Activated CD8-positive, alpha-beta T cell treated with anti-CD3 and anti-CD28 coated beads for 36 hours (primary cell): ENCODE measurements around the gene MAIP1. TPM values are rescaled to one million over a fixed set of nuclear protein-coding genes. Genes with fewer than 3 reads are reported as not detected.

ENCODE experiments used
- ATAC-seq: fragments of 200-7000 bp; cut with Tn5 transposase; one replicate; pipeline ENCODE4 v1.10.0; 2021; ENCODE audit warnings: mild to moderate bottlenecking, moderate library complexity
- CTCF ChIA-PET: fragments of 350-600 bp; sonication (Branson Sonifier 250); formaldehyde crosslinking; loops from one replicate; lab custom pipeline; 2021; ENCODE audit warnings: antibody characterized with exemption; lab: Charles Lee
- POLR2A ChIA-PET: fragments of 350-600 bp; sonication (Branson Sonifier 250); formaldehyde crosslinking; loops from one replicate; lab custom pipeline; 2021; ENCODE audit warnings: antibody characterized with exemption; lab: Charles Lee
- DNase-seq: peaks from one replicate; pipeline ENCODE4 v3.0.0-alpha.2; 2020
- H3K27ac Mint-ChIP-seq: one replicate; pipeline ENCODE4 v1.8.0; 2021; ENCODE audit warnings: mild to moderate bottlenecking, mixed read lengths
- H3K27me3 Mint-ChIP-seq: one replicate; pipeline ENCODE4 v1.8.0; 2021; ENCODE audit warnings: mixed read lengths
- H3K36me3 Mint-ChIP-seq: one replicate; pipeline ENCODE4 v1.8.0; 2021; ENCODE audit warnings: low read depth, mixed read lengths
- H3K4me1 Mint-ChIP-seq: one replicate; pipeline ENCODE4 v1.8.0; 2021; ENCODE audit warnings: low read depth, mixed read lengths
- H3K4me3 Mint-ChIP-seq: one replicate; pipeline ENCODE4 v1.8.0; 2021; ENCODE audit warnings: mild to moderate bottlenecking, moderate library complexity, mixed read lengths
- H3K9me3 Mint-ChIP-seq: one replicate; pipeline ENCODE4 v1.8.0; 2021; ENCODE audit warnings: mixed read lengths
- CTCF ChIP-seq: fragments of 200-600 bp; IDR thresholded peaks from one replicate; pipeline ENCODE4 v1.8.0; 2022; ENCODE audit warnings: antibody characterized with exemption, mild to moderate bottlenecking
- intact Hi-C: fragments of 100-400 bp; cut with micrococcal nuclease; formaldehyde crosslinking; loops from one replicate; pipeline ENCODE4 v1.10.0; 2022
- total RNA-seq, 2 experiments: library from RNA; stranded (reverse); gene quantifications; one replicate each; pipeline ENCODE4 v1.2.3, GENCODE V29; 2021

MAIP1 gene
- total RNA-seq, 2 experiments from 2014 or later = 31.9 to 32.3 TPM

- Mint-ChIP-seq H3K4me1 (peaks cover 53% of the 10 kb centered on the region), H3K27ac (peak overlapping the region; percentile 93), H3K27me3 (no peaks in the 10 kb centered on the region), H3K4me3 (peak overlapping the region; percentile 100), H3K36me3 (peaks cover 21% of the 10 kb centered on the region), H3K9me3 (no peaks in the 10 kb centered on the region)
- no peak for DNase-seq
- peak; percentile 50 for ATAC-seq
- TF ChIP-seq CTCF = no peak
- POLR2A ChIA-PET = interaction anchor here (0.8 to 2.2 kb wide), 4 partner anchors 8 to 21 kb away, joined by 3 to 6 read pairs (median 4); no protein-coding TSS in a partner anchor
- CTCF ChIA-PET = interaction anchor here (1.3 kb wide), 1 partner anchor 14 kb away, joined by 4 read pairs; no protein-coding TSS in a partner anchor
- intact Hi-C loops = loop anchor here (2.0 to 5.0 kb wide), 2 partner anchors 26 to 43 kb away; partner anchors contain the start of gene C2orf69
Observed at GRCh38 chr2:199955007-199955338, 409 bp upstream of the MAIP1 start.

- intact Hi-C loops = loop anchor here (5.0 kb wide), 1 partner anchor 44 kb away; the partner anchor contains the start of gene C2orf69
- H3K4me3 Mint-ChIP-seq = peak overlapping the region; percentile 100
- DNase-seq (no peak), ATAC-seq (no peak)
- peaks cover 45% of the 10 kb centered on the region for H3K4me1 Mint-ChIP-seq
- H3K27ac Mint-ChIP-seq = peak overlapping the region; percentile 93
- ChIA-PET CTCF (interaction anchor here (0.8 to 0.9 kb wide), 2 partner anchors 24 to 526 kb away, joined by 3 to 4 read pairs; no protein-coding TSS in a partner anchor), POLR2A (interaction anchor here (1.1 kb wide), 1 partner anchor 13 kb away, joined by 3 read pairs; no protein-coding TSS in a partner anchor)
- TF ChIP-seq CTCF = no peak
- H3K27me3 Mint-ChIP-seq = no peaks in the 10 kb centered on the region
- no peaks in the 10 kb centered on the region for H3K9me3 Mint-ChIP-seq
- H3K36me3 Mint-ChIP-seq = peaks cover 21% of the 10 kb centered on the region
Observed at GRCh38 chr2:199956062-199956380, 639 bp downstream of the MAIP1 start.

GRCh38 chr2:199958014-199958413, 2.6 kb downstream of the MAIP1 start:
- Mint-ChIP-seq H3K27me3 (no peaks in the 10 kb centered on the region), H3K36me3 (peaks cover 29% of the 10 kb centered on the region), H3K4me3 (peak overlapping the region; percentile 46), H3K4me1 (peaks cover 44% of the 10 kb centered on the region), H3K9me3 (no peaks in the 10 kb centered on the region), H3K27ac (no peak overlapping the region)
- ChIA-PET CTCF (no interaction called here), POLR2A (no interaction called here)
- intact Hi-C loops = loop anchor here (5.0 kb wide), 1 partner anchor 46 kb away; the partner anchor contains the start of gene C2orf69
- no peak for DNase-seq
- no peak for TF ChIP-seq CTCF
- no peak for ATAC-seq

- POLR2A ChIA-PET = no interaction called here
- peak; percentile 10 for DNase-seq
- Mint-ChIP-seq H3K27ac (peak overlapping the region; percentile 52), H3K27me3 (no peaks in the 10 kb centered on the region), H3K4me3 (no peak overlapping the region), H3K4me1 (peaks cover 25% of the 10 kb centered on the region), H3K36me3 (peaks cover 29% of the 10 kb centered on the region), H3K9me3 (no peaks in the 10 kb centered on the region)
- CTCF ChIA-PET = no interaction called here
- intact Hi-C loops = no loop called here
- TF ChIP-seq CTCF = no peak
- ATAC-seq = peak; percentile 65
Observed at GRCh38 chr2:199962203-199962602, 6.8 kb downstream of the MAIP1 start.

- Mint-ChIP-seq H3K36me3 (peaks cover 19% of the 10 kb centered on the region), H3K4me3 (no peak overlapping the region), H3K27me3 (no peaks in the 10 kb centered on the region), H3K27ac (no peak overlapping the region), H3K9me3 (no peaks in the 10 kb centered on the region), H3K4me1 (peaks cover 11% of the 10 kb centered on the region)
- ChIA-PET CTCF (interaction anchor here (1.4 to 1.6 kb wide), 2 partner anchors 14 to 19 kb away, joined by 3 to 5 read pairs; no protein-coding TSS in a partner anchor), POLR2A (interaction anchor here (0.9 to 1.5 kb wide), 2 partner anchors 11 to 12 kb away, joined by 3 to 6 read pairs; partner anchors contain the start of genes MAIP1 and TYW5)
- no peak for ATAC-seq
- intact Hi-C loops = no loop called here
- no peak for DNase-seq
- no peak for TF ChIP-seq CTCF
Observed at GRCh38 chr2:199966405-199966804, 11.0 kb downstream of the MAIP1 start.
